Rectal smooth muscle tissue (tissue), 1 donor: ENCODE results near the gene NCR2.
"Not testable (repeated sequence)": the region's sequence is repeated elsewhere in the genome, so short reads cannot be mapped to it uniquely, and the experiment has no call there.

Experiments used
- H3K27ac ChIP-seq: one replicate; pipeline ENCODE4 v1.7.0; 2013; ENCODE audit warnings: low read depth, low read length, inconsistent platforms
- H3K27me3 ChIP-seq: one replicate; pipeline ENCODE4 v1.7.0; 2013; ENCODE audit warnings: low read length; ENCODE audit not compliant: control insufficient read depth, insufficient read depth
- H3K36me3 ChIP-seq: one replicate; pipeline ENCODE4 v1.7.0; 2013; ENCODE audit warnings: low read length; ENCODE audit not compliant: control insufficient read depth, insufficient read depth
- H3K4me1 ChIP-seq: one replicate; pipeline ENCODE4 v1.7.0; 2013; ENCODE audit warnings: low read length; ENCODE audit not compliant: control insufficient read depth, insufficient read depth
- H3K4me3 ChIP-seq: one replicate; pipeline ENCODE4 v1.7.0; 2013; ENCODE audit warnings: low read length
- H3K9ac ChIP-seq: one replicate; pipeline ENCODE4 v1.7.0; 2013; ENCODE audit warnings: low read length

Gene NCR2

DNA sequence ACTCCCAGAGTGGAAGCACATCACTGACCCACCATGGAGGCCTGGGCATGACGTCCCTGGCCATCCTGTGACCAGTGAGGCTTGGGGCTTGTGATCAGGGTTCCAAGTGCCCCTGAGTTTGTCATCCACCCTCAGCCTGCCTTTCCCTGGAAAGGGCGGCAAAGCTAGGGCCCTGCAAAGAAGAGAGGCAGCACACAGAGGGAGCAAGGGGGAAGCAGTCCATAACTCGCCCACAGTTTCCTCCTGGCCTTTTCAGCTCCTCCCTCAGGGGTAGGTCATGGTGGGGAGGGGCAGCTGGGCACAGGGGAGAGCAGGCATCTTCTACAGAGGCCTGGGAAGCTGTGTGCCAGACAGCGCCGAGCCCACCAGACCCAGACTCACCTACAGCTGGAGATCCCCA is at the start of gene NCR2:
NCR2 (plus strand) TSS at position 313 of the 400 bp plus-strand sequence. CDS start 269 bp downstream, outside the sequence.
- Histone ChIP-seq H3K9ac (no peak within 1 kb of the TSS), H3K36me3 (no peaks in the 10 kb centered on the region), H3K27me3 (no peaks in the 10 kb centered on the region), H3K4me1 (no peaks in the 10 kb centered on the region), H3K4me3 (no peak within 1 kb of the TSS), H3K27ac (no peak within 1 kb of the TSS)

- H3K27me3 ChIP-seq = no peaks in the 10 kb centered on the region
- H3K9ac ChIP-seq = no peak within 1 kb of the TSS
- H3K4me1 ChIP-seq = no peaks in the 10 kb centered on the region
- H3K4me3 ChIP-seq = no peak within 1 kb of the TSS
- H3K27ac ChIP-seq = no peak within 1 kb of the TSS
- H3K36me3 ChIP-seq = no peaks in the 10 kb centered on the region
Measured at GRCh38 chr6:41286544-41287346, 48.7 kb upstream of the NCR2 start, which contains the start of gene TREM1. TSS of gene TREM1 (minus strand) at chr6:41286682. CDS start at chr6:41286655, 27 bp downstream.

DNA sequence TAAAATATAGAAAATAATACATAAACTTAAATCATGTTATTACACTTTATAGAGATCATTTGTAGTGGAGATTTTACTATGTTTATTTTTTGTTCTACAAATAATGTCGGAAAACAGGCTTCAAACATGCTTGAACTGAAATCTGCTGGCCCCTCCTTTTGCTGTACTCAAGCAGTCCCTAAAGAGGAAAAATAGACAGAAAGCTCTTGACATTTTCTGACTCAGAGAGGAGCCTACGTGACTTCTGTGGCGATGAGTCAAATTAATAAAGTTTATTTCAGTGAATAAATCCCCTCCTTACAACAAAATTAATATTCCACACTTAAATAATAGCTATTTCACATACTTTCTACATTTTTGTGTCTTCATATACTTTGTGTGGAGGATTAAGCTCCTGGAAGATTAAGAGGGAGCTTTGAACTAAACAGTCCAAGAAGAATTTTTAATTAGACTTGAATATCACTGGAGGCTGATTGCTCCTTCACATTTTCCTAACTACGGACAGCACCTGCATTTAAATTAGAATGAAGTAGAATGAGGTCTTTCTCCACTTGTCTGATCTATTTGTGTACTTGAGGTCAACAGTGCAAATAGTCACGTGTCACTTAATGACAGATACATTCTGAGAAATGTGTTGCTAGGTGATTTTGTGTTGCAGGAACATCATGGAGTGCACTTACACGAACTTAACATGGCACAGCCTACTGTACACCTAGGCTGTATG is 47.2 kb upstream of the NCR2 start:
- Histone ChIP-seq H3K4me1 (no peaks in the 10 kb centered on the region), H3K27me3 (no peaks in the 10 kb centered on the region), H3K4me3 (no peak overlapping the region), H3K9ac (no peak overlapping the region), H3K36me3 (no peaks in the 10 kb centered on the region), H3K27ac (no peak overlapping the region)

GRCh38 chr6:41288754-41289129 is 46.7 kb upstream of the NCR2 start:
- H3K27me3 ChIP-seq = no peaks in the 10 kb centered on the region
- H3K4me3 ChIP-seq = no peak overlapping the region
- no peak overlapping the region for H3K27ac ChIP-seq
- no peaks in the 10 kb centered on the region for H3K4me1 ChIP-seq
- no peak overlapping the region for H3K9ac ChIP-seq
- H3K36me3 ChIP-seq = no peaks in the 10 kb centered on the region

- no peak overlapping the region for H3K9ac ChIP-seq
- H3K4me1 ChIP-seq = no peaks in the 10 kb centered on the region
- H3K27ac ChIP-seq = no peak overlapping the region
- no peaks in the 10 kb centered on the region for H3K36me3 ChIP-seq
- no peaks in the 10 kb centered on the region for H3K27me3 ChIP-seq
- no peak overlapping the region for H3K4me3 ChIP-seq
Measured at GRCh38 chr6:41289815-41290214, 45.6 kb upstream of the NCR2 start.

GRCh38 chr6:41291717-41292116 is 43.7 kb upstream of the NCR2 start:
- Histone ChIP-seq H3K9ac (no peak overlapping the region), H3K27ac (no peak overlapping the region), H3K36me3 (no peaks in the 10 kb centered on the region), H3K27me3 (no peaks in the 10 kb centered on the region), H3K4me3 (no peak overlapping the region), H3K4me1 (no peaks in the 10 kb centered on the region)

DNA sequence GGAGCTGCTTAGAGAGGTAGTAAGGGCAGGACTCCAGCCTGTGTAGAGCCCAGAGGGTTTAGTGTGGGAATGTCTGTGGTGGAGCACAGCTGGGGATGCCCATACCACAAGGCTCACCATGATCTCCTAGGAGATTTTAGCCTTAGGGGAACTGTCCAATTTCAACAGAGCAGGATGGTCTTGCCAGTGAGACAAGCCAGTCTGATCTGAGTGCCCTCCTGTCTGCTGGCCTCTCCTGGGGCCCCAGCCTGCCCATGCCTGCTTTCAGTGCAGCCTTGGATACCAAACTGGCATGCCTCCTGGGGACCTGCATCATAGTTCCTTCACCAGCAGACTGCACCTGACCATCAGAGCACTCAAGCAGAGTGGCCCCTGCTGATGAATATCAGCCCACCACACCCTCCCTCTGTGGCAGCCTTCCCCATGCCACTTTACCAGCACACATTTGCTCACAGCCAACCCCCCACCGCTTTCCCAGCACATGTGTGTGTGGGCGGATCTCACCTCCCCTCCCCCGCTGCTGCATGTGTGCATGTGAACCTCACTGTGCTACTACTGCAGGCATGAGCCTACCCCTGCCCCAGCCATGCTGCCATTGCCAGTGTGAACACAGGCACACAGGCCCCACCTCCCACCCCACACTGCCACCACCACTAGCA is 41.1 kb upstream of the NCR2 start:
- no peak overlapping the region for H3K27ac ChIP-seq
- H3K4me1 ChIP-seq = no peaks in the 10 kb centered on the region
- no peaks in the 10 kb centered on the region for H3K36me3 ChIP-seq
- no peaks in the 10 kb centered on the region for H3K27me3 ChIP-seq
- H3K9ac ChIP-seq = no peak overlapping the region
- H3K4me3 ChIP-seq = no peak overlapping the region

DNA sequence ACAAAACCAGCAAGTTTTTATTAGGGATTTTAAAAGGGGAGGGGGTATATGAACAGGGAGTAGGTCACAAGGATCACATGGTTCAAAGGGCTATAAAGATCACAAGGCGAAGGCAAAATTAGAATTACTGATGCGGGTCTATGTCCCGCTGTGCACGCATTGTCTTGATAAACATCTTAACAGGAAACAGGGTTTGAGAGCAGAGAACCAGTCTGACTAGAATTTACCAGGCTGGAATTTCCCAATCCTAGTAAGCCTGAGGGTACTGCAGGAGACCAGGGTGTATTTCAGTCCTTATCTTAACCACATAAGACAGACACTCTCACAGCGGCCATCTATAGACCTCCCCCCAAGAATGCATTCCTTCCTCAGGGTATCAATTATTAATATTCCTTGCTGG is 38.2 kb upstream of the NCR2 start:
- H3K9ac ChIP-seq = not testable (repeated sequence)

DNA sequence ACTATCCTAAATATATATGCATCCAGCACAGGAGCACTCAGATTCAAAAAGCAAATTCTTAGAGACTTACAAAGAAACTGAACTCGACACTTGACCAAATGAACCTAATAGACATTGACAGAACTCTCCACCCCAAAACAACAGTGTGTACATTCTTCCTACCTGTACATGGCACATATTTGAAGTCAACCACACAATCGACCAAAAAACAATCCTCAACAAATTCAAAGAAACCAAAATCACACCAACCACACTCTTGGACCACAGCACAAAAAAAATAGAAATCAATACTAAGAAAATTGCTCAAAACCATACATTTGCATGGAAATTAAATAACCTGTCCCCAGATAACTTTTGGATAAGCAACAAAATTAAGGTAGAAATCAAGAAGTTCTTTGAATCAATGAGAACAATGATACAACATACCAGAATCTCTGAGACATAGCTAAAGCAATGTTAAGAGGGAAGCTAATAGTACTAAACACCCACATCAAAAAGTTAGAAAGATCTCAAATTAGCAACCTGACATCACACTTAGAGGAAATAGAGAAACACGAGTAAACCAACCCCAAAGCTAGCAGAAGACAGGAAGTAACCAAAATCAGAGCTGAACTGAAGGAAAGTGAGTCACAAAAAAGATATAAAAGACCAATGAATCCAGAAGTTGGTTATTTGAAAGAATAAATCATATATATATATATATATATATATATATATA is 36.5 kb upstream of the NCR2 start:
- Histone ChIP-seq H3K36me3 (no peaks in the 10 kb centered on the region), H3K9ac (no peak overlapping the region), H3K4me1 (no peaks in the 10 kb centered on the region), H3K27me3 (no peaks in the 10 kb centered on the region), H3K27ac (no peak overlapping the region), H3K4me3 (no peak overlapping the region)

More for the DNA sequence above, 38.2 kb upstream of the NCR2 start:
- not testable (repeated sequence) for H3K4me1 ChIP-seq, H3K27ac ChIP-seq, H3K36me3 ChIP-seq, H3K4me3 ChIP-seq, H3K27me3 ChIP-seq

GRCh38 chr6:41302638-41303037 is 32.8 kb upstream of the NCR2 start:
- H3K9ac ChIP-seq = no peak overlapping the region
- H3K36me3 ChIP-seq = no peaks in the 10 kb centered on the region
- H3K27ac ChIP-seq = no peak overlapping the region
- no peaks in the 10 kb centered on the region for H3K27me3 ChIP-seq
- no peak overlapping the region for H3K4me3 ChIP-seq
- H3K4me1 ChIP-seq = no peaks in the 10 kb centered on the region

DNA sequence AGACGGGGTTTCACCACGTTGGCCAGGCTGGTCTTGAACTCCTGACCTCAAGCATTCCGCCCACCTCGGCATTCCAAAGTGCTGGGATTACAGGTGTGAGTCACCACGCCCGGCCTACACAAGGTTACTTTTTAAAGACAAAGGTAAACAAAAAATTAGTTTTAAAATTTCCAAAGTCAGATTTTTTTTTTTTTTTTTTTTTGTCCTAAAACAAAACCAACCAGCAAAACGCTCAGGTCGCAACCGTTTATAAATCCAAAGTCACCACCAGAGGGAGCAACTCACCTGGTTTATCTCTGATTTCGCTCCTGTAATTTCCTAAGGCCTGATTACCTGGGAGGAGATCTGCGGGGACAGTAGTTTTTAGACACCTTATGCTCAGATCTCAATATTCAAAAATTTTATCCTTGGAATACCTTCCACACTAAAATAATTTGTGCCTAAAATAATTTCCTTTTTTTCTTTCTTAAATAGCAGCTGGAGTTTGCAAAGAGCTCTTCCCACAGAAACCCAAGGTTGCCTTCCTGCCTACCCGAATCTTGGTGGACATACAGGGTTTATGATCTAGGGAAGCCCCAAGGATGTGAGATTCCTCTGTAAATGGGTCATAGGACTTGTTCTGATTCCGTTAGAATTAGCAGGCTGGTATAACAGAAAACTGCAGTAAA is 29.1 kb upstream of the NCR2 start:
- Histone ChIP-seq H3K9ac (no peak overlapping the region), H3K36me3 (no peaks in the 10 kb centered on the region), H3K27me3 (peaks cover 5% of the 10 kb centered on the region), H3K4me1 (no peaks in the 10 kb centered on the region), H3K27ac (no peak overlapping the region), H3K4me3 (no peak overlapping the region)

- H3K4me1 ChIP-seq = no peaks in the 10 kb centered on the region
- no peak overlapping the region for H3K4me3 ChIP-seq
- H3K27ac ChIP-seq = no peak overlapping the region
- no peaks in the 10 kb centered on the region for H3K36me3 ChIP-seq
- peaks cover 2% of the 10 kb centered on the region for H3K27me3 ChIP-seq
- H3K9ac ChIP-seq = no peak overlapping the region
Measured at GRCh38 chr6:41315203-41315602, 20.2 kb upstream of the NCR2 start.
